ENCODE measurements around the gene NDUFA3. TPM values are rescaled to one million over a fixed set of nuclear protein-coding genes. Genes with fewer than 3 reads are reported as not detected.

NDUFA3 gene
- total RNA-seq, 2 donors from 2014 or later: 59.3 to 105 TPM

GRCh38 chr19:54154603-54155345 is 52.1 kb downstream of the NDUFA3 start:
- intact Hi-C loops (cut with DNase I): loop anchor here in 1 of 2 donors (10.0 kb wide), 1 partner anchor 240 kb away; no protein-coding TSS in a partner anchor
- DNase-seq (ENCODE audit: low spot score): no peak

GRCh38 chr19:54155694-54156093 is 53.0 kb downstream of the NDUFA3 start:
- intact Hi-C loops (cut with DNase I): loop anchor here in 1 of 2 donors (10.0 kb wide), 1 partner anchor 241 kb away; no protein-coding TSS in a partner anchor
- DNase-seq (ENCODE audit: low spot score): no peak

DNA sequence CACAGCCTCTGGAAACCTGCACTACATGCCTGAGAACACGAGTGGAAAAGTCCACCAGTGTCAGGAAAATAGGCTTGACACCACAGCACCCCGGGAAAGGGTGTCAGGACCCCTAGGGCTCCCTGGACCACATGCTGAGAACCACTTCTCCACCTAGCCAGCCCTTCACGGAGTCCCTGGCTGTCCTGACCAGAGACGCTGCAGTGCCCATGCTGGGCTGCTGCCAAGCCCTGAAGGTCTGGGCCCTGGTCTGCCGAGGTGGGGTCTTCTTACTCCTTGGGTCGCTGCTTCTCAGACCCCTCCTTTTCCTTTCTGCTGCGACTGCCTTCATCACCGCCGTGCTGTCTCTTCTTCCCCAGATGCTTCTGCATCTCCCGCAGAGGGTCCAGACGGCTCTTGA is 53.8 kb downstream of the NDUFA3 start:
- intact Hi-C loops (cut with DNase I): loop anchor here in 1 of 2 donors (10.0 kb wide), 1 partner anchor 242 kb away; no protein-coding TSS in a partner anchor
- DNase-seq (ENCODE audit: low spot score): no peak

DNA sequence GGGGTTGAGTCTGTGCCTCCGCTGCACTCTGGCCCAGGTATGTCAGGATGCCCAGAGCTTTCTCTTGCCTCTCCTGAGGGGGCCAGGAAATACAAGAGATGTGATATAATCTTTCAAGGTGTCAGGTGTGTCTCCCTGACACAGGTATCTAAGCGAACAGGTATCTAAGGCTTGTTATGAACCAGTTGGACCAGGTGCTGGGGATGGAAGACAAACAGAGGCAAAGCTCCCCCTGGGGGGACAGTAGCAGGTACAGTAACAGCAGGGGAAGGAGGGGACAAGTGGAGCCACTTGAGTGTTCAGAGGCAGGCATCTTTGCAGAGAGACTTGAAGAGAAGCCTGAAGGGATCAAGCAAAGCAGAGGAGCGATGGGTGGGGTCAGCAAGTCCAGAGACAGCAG is 54.3 kb downstream of the NDUFA3 start:
- intact Hi-C loops (cut with DNase I): loop anchor here in 1 of 2 donors (10.0 kb wide), 1 partner anchor 242 kb away; no protein-coding TSS in a partner anchor
- DNase-seq (ENCODE audit: low spot score): no peak

Other genes starting within 250 kb of the NDUFA3 start
- gene MYADM, start 235.0 kb upstream of the NDUFA3 start, total RNA-seq: 100 to 1,000 TPM; 360 to 372 TPM
- gene PRKCG, start 220.7 kb upstream of the NDUFA3 start, total RNA-seq: under 1 TPM in 1 of 2 donors, not detected in 1; 0.48 TPM
- not detected for gene CACNG7, start 193.6 kb upstream of the NDUFA3 start, total RNA-seq
- under 1 TPM; 0.05 to 0.09 TPM for gene CACNG8, start 139.9 kb upstream of the NDUFA3 start, total RNA-seq
- not detected for gene CACNG6, start 111.2 kb upstream of the NDUFA3 start, total RNA-seq
- gene VSTM1, start 39.0 kb upstream of the NDUFA3 start, total RNA-seq: under 1 TPM in 1 of 2 donors, not detected in 1; 0.60 TPM
- not detected for gene TARM1, start 21.5 kb upstream of the NDUFA3 start, total RNA-seq
- gene OSCAR, start 2.1 kb upstream of the NDUFA3 start, total RNA-seq: 1 to 10 TPM; 3.9 to 5.0 TPM
- gene TFPT, start 12.8 kb downstream of the NDUFA3 start, total RNA-seq: 10 to 100 TPM; 13.3 to 14.8 TPM
- gene PRPF31, start 12.9 kb downstream of the NDUFA3 start, total RNA-seq: 10 to 100 TPM; 33.6 to 37.6 TPM
- 10 to 100 TPM; 25.6 to 29.1 TPM for gene CNOT3, start 34.9 kb downstream of the NDUFA3 start, total RNA-seq
- 1 to 10 TPM; 4.7 to 6.2 TPM for gene LENG1, start 56.9 kb downstream of the NDUFA3 start, total RNA-seq
- 1 to 10 TPM; 1.1 to 1.4 TPM for gene TMC4, start 70.3 kb downstream of the NDUFA3 start, total RNA-seq
- gene MBOAT7, start 86.7 kb downstream of the NDUFA3 start, total RNA-seq: 10 to 100 TPM; 29.0 to 38.6 TPM
- gene TSEN34, start 88.5 kb downstream of the NDUFA3 start, total RNA-seq: 10 to 100 TPM; 17.3 to 24.5 TPM
- 1,000 to 10,000 TPM in 1 of 2 donors, 100 to 1,000 TPM in 1; 777 to 1,026 TPM for gene RPS9, start 98.0 kb downstream of the NDUFA3 start, total RNA-seq
- gene LILRB3, start 120.2 kb downstream of the NDUFA3 start, total RNA-seq: 10 to 100 TPM; 14.6 to 25.5 TPM
- 1 to 10 TPM; 8.1 to 9.6 TPM for gene LILRA6, start 139.9 kb downstream of the NDUFA3 start, total RNA-seq
- gene LILRB5, start 154.4 kb downstream of the NDUFA3 start, total RNA-seq: 10 to 100 TPM; 14.9 to 22.5 TPM
- 10 to 100 TPM in 1 of 2 donors, 1 to 10 TPM in 1; 7.3 to 12.9 TPM for gene LILRB2, start 178.3 kb downstream of the NDUFA3 start, total RNA-seq
- gene LILRA5, start 210.3 kb downstream of the NDUFA3 start, total RNA-seq: 10 to 100 TPM in 1 of 2 donors, 1 to 10 TPM in 1; 6.2 to 11.7 TPM
- under 1 TPM in 1 of 2 donors, not detected in 1; 0.57 TPM for gene LILRA4, start 236.3 kb downstream of the NDUFA3 start, total RNA-seq